Measurements from ENCODE around the gene STK32A.

- TF ChIP-seq POLR2A (IDR thresholded peaks at IDR 0.05; ENCODE audit: borderline replicate concordance, extremely low read depth, insufficient read depth, insufficient read length) (no peak), RAD21 (IDR thresholded peaks at IDR 0.05; ENCODE audit: low read depth) (no peak)
- TF ChIP-seq, protein P1, sequence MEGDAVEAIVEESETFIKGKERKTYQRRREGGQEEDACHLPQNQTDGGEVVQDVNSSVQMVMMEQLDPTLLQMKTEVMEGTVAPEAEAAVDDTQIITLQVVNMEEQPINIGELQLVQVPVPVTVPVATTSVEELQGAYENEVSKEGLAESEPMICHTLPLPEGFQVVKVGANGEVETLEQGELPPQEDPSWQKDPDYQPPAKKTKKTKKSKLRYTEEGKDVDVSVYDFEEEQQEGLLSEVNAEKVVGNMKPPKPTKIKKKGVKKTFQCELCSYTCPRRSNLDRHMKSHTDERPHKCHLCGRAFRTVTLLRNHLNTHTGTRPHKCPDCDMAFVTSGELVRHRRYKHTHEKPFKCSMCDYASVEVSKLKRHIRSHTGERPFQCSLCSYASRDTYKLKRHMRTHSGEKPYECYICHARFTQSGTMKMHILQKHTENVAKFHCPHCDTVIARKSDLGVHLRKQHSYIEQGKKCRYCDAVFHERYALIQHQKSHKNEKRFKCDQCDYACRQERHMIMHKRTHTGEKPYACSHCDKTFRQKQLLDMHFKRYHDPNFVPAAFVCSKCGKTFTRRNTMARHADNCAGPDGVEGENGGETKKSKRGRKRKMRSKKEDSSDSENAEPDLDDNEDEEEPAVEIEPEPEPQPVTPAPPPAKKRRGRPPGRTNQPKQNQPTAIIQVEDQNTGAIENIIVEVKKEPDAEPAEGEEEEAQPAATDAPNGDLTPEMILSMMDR (IDR thresholded peaks at IDR 0.05 in 2 of 3, conservative IDR thresholded peaks at IDR 0.05 in 1 of 3; ENCODE audit: borderline replicate concordance in 1 of 3, insufficient read depth in 1 of 3, low read depth in 2 of 3, low read length in 2 of 3): no peak
These were observed 47.7 kb upstream of the STK32A start for GRCh38 chr5:147187099-147187540.
